Esophagus squamous epithelium (tissue), 4 donors: ENCODE measurements around the gene C17orf67.

Experiments
- POLR2A ChIP-seq, 4 donors: fragments of 450-650 bp; IDR thresholded peaks; one replicate each; pipeline ENCODE4 v1.6.1; 2017; ENCODE audit warnings: antibody characterized with exemption in 4 of 4, mild to moderate bottlenecking in 4 of 4, moderate library complexity in 3 of 4
- TF ChIP-seq, protein P1 (sequence below), 6 experiments: fragments of 450-650 bp in 4 of 6; fragments of 200-600 bp in 2 of 6; sonication (generic) in 2 of 6; IDR thresholded peaks; one replicate each; pipeline ENCODE4 v1.5.1; 2016 to 2019; ENCODE audit warnings: antibody characterized with exemption in 6 of 6, mild to moderate bottlenecking in 4 of 6, moderate library complexity in 4 of 6

GRCh38 chr17:56832446-56832845 lies 1.3 kb downstream of the C17orf67 start:
- TF ChIP-seq, protein P1, sequence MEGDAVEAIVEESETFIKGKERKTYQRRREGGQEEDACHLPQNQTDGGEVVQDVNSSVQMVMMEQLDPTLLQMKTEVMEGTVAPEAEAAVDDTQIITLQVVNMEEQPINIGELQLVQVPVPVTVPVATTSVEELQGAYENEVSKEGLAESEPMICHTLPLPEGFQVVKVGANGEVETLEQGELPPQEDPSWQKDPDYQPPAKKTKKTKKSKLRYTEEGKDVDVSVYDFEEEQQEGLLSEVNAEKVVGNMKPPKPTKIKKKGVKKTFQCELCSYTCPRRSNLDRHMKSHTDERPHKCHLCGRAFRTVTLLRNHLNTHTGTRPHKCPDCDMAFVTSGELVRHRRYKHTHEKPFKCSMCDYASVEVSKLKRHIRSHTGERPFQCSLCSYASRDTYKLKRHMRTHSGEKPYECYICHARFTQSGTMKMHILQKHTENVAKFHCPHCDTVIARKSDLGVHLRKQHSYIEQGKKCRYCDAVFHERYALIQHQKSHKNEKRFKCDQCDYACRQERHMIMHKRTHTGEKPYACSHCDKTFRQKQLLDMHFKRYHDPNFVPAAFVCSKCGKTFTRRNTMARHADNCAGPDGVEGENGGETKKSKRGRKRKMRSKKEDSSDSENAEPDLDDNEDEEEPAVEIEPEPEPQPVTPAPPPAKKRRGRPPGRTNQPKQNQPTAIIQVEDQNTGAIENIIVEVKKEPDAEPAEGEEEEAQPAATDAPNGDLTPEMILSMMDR (IDR thresholded peaks at IDR 0.05) = no peak
- no peak for TF ChIP-seq POLR2A (IDR thresholded peaks at IDR 0.05)
